Mesothelial cell of epicardium (in vitro differentiated cells): ENCODE results near the gene GARS1. TPM values are rescaled to one million over a fixed set of nuclear protein-coding genes. Genes with fewer than 3 reads are reported as not detected.

ENCODE experiments used
- DNase-seq, 2 experiments: peaks; one replicate each; pipeline ENCODE4 v3.0.0; 2021; ENCODE audit warnings: low spot score in 2 of 2; ENCODE audit not compliant: unreplicated experiment in 2 of 2
- H3K27ac Mint-ChIP-seq: 2 replicates; pipeline ENCODE4 v1.8.0; 2021; ENCODE audit warnings: mixed read lengths
- H3K27me3 Mint-ChIP-seq: 2 replicates; pipeline ENCODE4 v1.8.0; 2021; ENCODE audit warnings: low read depth, mixed read lengths
- H3K36me3 Mint-ChIP-seq: 2 replicates; pipeline ENCODE4 v1.8.0; 2021; ENCODE audit warnings: mixed read lengths
- H3K4me1 Mint-ChIP-seq: 2 replicates; pipeline ENCODE4 v1.8.0; 2021; ENCODE audit warnings: mixed read lengths
- H3K4me3 Mint-ChIP-seq: 2 replicates; pipeline ENCODE4 v1.8.0; 2021; ENCODE audit warnings: mild to moderate bottlenecking, moderate library complexity, mixed read lengths
- H3K9me3 Mint-ChIP-seq: 2 replicates; pipeline ENCODE4 v1.8.0; 2021; ENCODE audit warnings: mixed read lengths
- CTCF ChIP-seq: fragments of 200-600 bp; sonication (generic); IDR thresholded peaks from one replicate; pipeline ENCODE4 v1.5.0; 2021; ENCODE audit warnings: antibody characterized with exemption; ENCODE audit not compliant: unreplicated experiment
- total RNA-seq: library from RNA; stranded (reverse); gene quantifications from 3 replicates; pipeline ENCODE4 v1.2.1, GENCODE V29; 2021

GARS1 gene
- total RNA-seq, 1 donor from 2014 or later: 92.2 TPM

- Mint-ChIP-seq H3K4me3 (no peak overlapping the region), H3K27ac (no peak overlapping the region), H3K27me3 (peaks cover 10% of the 10 kb centered on the region), H3K9me3 (no peaks in the 10 kb centered on the region), H3K36me3 (no peaks in the 10 kb centered on the region), H3K4me1 (peaks cover 5% of the 10 kb centered on the region)
- DNase-seq: no peak
- TF ChIP-seq CTCF: no peak
Observed at GRCh38 chr7:30660331-30661255, 65.9 kb downstream of the GARS1 start.

- H3K9me3 Mint-ChIP-seq: no peaks in the 10 kb centered on the region
- peaks cover 10% of the 10 kb centered on the region for H3K27me3 Mint-ChIP-seq
- no peak overlapping the region for H3K4me3 Mint-ChIP-seq
- H3K27ac Mint-ChIP-seq: no peak overlapping the region
- no peaks in the 10 kb centered on the region for H3K36me3 Mint-ChIP-seq
- TF ChIP-seq CTCF: no peak
- no peak for DNase-seq
- H3K4me1 Mint-ChIP-seq: no peaks in the 10 kb centered on the region
Observed at GRCh38 chr7:30661926-30662325, 67.2 kb downstream of the GARS1 start.

GRCh38 chr7:30662431-30662939 lies 67.8 kb downstream of the GARS1 start:
- no peaks in the 10 kb centered on the region for H3K36me3 Mint-ChIP-seq
- H3K9me3 Mint-ChIP-seq: no peaks in the 10 kb centered on the region
- H3K4me3 Mint-ChIP-seq: no peak overlapping the region
- H3K4me1 Mint-ChIP-seq: no peaks in the 10 kb centered on the region
- no peak for DNase-seq
- no peak overlapping the region for H3K27ac Mint-ChIP-seq
- no peak for TF ChIP-seq CTCF
- peaks cover 10% of the 10 kb centered on the region for H3K27me3 Mint-ChIP-seq

GRCh38 chr7:30663414-30663813 lies 68.7 kb downstream of the GARS1 start:
- H3K4me1 Mint-ChIP-seq: peaks cover 3% of the 10 kb centered on the region
- H3K9me3 Mint-ChIP-seq: no peaks in the 10 kb centered on the region

GRCh38 chr7:30664184-30664885 lies 69.7 kb downstream of the GARS1 start:
- no peaks in the 10 kb centered on the region for H3K9me3 Mint-ChIP-seq
- no peak overlapping the region for H3K27ac Mint-ChIP-seq
- peaks cover 3% of the 10 kb centered on the region for H3K4me1 Mint-ChIP-seq
- no peak overlapping the region for H3K4me3 Mint-ChIP-seq
- DNase-seq: no peak
- H3K36me3 Mint-ChIP-seq: no peaks in the 10 kb centered on the region
- H3K27me3 Mint-ChIP-seq: peaks cover 10% of the 10 kb centered on the region
- TF ChIP-seq CTCF: no peak

More at GRCh38 chr7:30663414-30663813, 68.7 kb downstream of the GARS1 start:
- Mint-ChIP-seq H3K36me3 (no peaks in the 10 kb centered on the region), H3K27ac (no peak overlapping the region), H3K27me3 (peaks cover 10% of the 10 kb centered on the region), H3K4me3 (no peak overlapping the region)
- no peak for DNase-seq
- no peak for TF ChIP-seq CTCF
